T-helper 1 cell treated with Interleukin-12 subunit alpha and Interleukin-12 subunit beta and Interleukin-4 antibody, amounts not matched to agents 30 ng/mL and 1 ng/mL, for 36 hours (primary cell): Measurements from ENCODE around the gene RAB33A. TPM values are rescaled to one million over a fixed set of nuclear protein-coding genes. Genes with fewer than 3 reads are reported as not detected.

Experiments
- intact Hi-C: fragments of 100-400 bp; cut with micrococcal nuclease; formaldehyde crosslinking; loops from one replicate; pipeline ENCODE4 v1.15.1; 2024
- total RNA-seq: library from RNA; stranded (reverse); gene quantifications from 2 replicates; pipeline ENCODE4 v1.2.3, GENCODE V29; 2022

Gene RAB33A
- total RNA-seq: 24.7 and 26.4 TPM in 2 replicates

DNA sequence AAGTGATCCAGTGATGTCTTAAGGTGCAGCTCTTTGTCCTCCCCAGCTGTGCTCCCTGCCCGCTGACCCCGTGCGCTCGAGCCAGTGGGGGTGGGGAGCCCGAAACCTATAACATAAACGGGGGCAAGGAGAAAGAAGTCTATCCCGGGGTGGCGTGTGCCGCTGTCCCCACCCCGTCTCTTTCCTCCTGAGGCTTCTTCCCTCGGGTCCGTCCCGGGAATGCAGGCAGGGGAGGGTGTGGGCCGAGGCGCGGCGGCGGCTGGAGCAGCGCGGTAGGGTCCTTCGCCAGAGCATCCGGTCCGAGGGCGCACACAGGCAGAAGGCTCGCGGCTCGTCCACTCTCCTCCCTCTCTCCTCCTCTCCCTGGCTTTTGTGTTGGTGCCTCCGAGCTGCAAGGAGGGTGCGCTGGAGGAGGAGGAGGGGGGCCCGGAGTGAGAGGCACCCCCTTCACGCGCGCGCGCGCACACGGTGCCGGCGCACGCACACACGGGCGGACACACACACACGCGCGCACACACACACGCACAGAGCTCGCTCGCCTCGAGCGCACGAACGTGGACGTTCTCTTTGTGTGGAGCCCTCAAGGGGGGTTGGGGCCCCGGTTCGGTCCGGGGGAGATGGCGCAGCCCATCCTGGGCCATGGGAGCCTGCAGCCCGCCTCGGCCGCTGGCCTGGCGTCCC, at the start of gene RAB33A:
Gene RAB33A, plus strand, starts transcription at position 517 of the 681 bp plus-strand sequence. Its CDS starts 101 bp downstream, at position 618.
- intact Hi-C loops: loop anchor here (2.0 to 5.0 kb wide), 8 partner anchors 51 to 1641 kb away; partner anchors contain the start of genes ENOX2 and RBMX2

DNA sequence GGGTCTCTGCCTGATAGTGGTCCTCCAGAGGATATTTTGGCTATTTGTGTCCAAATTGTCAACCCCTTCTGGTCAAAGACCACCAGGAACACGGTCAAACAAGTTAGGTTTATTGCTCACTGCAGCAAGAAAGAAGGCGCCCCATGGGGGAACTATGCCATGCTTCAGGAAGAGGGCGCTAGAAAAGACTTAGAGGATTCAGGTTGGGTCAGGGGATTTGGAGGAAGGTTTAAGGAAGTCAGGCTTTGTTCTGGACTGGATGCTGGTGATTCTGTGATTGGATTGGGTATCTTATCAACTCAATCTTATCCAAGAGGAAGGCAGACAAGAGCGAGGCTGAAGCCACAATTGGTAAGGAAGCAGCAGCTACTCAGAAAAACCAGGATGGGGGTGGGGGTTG, 47.2 kb upstream of the RAB33A start:
- intact Hi-C loops: loop anchor here (5.0 kb wide), 2 partner anchors 68 to 282 kb away; partner anchors contain the start of gene ZDHHC9

DNA sequence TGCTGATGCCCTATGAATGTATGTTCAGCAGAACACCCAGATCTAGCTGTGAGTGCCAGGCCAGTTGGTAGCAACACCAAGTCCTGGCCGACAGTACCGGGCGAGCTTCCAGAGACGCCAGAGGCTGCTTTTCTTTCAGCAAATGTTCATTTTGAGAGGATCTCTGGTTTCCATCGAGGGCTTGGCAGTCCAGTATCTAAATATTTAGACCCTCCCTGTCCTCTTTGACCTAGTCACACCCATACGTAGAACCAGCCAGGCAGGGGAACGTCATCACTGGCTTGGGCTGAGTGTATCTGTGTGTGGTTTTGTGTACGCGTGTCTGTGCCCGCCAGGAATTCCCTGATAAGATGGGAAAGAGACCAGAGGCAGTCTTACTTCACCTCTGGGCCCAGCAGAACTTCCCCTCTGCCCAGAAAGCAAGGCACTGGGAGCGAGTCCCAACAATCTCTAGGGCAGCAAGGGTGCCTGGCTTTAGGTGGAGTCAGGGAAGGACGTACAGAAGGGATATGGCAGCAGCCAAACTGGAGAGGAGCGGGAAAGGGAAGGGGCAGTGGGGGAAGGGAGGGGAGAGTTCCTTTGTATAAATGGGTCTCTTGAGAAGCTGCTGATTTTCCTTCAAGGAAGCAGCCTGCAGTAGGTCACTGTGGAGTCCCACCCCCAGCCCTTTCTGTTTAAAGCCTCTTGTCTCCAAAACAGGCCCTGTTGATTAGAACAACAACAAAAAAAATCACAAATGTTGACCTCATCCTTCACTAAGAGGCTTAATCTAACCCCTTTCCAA, 46.5 kb upstream of the RAB33A start:
- intact Hi-C loops: no loop called here

DNA sequence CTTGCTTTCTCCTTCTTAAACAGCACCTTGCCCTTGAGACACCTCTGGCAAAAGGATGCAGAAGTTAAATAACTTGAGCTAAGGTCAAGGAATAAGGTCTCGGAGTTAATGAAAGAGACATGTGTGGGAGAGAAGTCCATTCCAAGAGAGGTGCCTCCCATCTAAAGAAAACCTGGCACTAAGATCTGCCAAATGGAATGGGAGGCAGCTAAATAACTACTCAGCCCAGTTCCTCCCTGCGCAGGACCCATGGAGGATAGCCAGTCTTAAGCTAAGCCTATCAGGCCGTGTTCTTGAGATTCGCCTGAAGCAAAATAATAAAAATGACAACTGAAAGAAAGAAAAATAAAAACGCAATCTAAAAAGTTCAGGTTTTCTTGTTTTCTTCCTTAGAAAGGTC, 40.8 kb upstream of the RAB33A start:
- intact Hi-C loops: no loop called here

DNA sequence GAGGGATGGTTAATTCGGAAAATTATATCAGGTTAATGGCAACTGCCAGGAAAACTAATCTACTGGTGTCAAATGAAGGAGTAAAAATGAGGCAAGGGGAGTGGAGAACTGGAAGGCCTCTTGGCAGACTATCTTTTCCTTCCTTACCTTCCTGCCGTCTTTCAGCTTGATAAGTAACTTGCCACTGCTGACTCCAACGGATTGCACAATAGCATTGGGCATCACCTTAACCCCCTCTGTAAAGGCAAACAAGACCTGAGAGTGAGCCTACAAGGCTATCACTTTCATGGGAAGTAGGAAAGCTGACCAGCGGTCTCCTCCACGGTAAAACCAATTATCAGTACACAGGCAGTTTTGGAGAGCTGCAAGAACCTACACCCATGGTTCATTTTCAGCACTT, 35.3 kb upstream of the RAB33A start:
- intact Hi-C loops: no loop called here

DNA sequence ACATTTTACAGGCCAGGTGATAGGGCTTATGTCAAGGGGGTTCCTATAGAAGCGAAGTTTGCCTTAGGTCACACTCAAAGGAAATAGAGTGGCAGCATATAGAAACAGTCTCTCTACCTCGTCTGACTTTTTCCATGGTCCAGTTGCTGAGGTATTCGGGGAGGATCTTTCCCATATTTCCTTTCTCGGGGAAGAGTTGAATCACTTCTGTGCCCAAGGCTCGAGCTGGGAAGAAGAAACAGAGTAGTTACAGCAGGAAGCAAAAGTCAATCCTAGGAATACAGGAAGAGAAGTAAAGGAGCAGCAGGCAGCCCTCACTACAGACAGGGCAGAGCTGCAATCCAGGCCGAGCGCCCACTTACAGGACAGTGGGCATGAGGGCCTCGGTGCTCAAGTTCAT, 34.8 kb upstream of the RAB33A start:
- intact Hi-C loops: no loop called here

DNA sequence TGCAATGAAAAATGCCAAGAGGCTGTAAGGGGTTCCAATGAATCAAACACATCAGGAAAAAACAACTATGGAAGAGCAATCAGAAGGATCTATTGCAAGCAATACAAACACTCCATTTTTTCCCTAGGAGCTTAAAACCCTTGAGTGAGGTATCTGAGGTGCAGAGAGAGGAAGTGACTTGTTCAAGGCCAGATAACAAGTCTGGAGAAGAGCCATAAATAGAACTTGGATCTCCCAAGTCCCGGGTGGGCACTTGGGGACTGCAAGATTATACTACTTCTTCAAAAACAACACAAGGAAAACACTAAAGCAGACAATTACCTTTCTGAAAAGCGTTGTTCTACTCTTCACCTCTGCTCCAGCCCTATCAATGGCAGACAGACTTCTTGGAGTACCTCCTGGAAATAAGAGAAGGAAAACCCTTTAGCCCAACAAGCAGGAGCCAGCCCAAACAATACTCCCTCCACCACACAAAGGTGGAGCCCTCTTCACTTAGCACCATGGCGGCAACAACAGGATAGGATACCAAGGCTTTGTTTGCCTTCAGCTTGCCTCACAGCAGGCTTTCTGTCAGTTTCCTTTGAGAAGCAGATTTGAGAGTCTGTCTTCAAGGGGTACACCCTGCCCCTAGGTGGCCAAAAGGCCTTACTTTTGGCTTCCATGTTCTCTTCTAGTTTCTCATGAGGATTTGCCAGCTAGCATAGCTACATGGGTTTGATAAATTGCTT, 32.1 kb upstream of the RAB33A start:
- intact Hi-C loops: no loop called here

DNA sequence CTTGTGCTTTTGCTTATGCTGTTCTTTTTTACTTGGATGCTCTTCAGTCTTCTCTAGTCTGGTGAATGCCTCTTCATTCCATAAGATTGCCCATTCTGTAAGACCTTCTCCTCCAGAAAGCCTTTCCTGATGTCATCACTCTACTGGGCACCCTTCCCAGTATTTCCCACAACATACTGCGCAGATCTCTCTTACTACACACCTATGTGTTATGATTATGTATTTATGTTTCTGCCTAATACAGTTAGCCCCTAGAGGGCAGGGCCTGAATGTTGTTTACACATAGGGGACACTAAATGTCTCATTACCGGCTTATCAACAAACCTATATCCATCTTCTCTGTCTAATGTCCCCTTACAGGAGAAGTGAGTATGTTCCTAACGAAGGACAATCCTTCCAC, 27.3 kb upstream of the RAB33A start:
- intact Hi-C loops: loop anchor here (1.0 kb wide), 1 partner anchor 48 kb away; no protein-coding TSS in a partner anchor

DNA sequence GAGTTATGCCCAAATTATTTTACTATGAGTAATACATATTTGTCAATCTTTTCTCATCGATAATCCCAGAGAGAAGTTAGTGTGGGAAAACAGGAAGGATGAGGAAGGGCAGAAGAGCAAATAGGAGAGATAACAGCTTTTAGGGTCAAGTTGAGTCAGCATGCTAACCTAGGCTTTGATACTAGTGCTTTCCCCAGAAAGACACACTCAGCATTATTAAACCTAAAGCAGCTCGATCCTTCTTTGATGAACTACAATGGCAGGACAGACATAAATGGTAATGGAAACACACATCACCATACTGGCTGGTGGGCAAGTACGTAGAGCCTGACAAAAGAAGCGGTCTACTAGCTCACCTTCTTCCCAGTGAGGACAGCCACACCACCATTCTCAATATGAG, 26.6 kb upstream of the RAB33A start:
- intact Hi-C loops: no loop called here

DNA sequence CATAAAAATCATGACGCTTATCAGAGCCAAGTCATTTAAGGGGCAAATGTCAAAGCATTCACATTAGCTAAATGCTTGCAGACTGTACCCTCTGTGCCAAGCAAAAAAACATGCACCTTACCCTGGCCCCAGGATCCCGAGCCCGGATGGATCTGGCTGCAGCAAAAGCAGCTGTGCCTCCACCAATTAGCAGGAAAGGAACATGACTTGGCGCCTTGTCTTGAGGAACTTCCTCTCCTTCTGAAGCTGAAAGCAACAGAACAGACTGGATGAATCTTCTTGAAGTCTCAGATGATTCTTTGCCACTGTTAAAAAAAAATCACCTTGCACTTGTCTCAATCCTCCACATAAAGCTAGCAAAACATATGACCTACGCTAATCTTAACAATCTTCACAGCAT, 24.1 kb upstream of the RAB33A start:
- intact Hi-C loops: no loop called here

DNA sequence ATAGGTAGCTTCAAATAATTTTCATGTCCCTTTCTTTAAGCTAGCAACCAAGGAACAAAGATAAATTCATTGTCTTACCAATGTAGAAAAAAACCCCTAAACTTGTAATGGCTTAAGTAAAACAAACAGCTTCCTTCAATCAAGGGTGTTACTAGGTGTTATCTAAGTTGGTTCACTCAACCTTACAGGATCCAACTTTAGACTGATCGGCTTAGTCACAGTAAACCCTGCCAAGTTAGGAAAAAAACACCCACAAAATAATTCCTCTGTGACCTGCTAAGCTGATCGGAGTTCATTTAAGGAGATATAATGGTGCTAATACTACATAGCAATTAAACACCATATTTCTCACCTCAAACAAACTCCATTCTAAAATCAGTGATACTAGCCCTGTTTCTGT, 16.2 kb upstream of the RAB33A start:
- intact Hi-C loops: no loop called here

DNA sequence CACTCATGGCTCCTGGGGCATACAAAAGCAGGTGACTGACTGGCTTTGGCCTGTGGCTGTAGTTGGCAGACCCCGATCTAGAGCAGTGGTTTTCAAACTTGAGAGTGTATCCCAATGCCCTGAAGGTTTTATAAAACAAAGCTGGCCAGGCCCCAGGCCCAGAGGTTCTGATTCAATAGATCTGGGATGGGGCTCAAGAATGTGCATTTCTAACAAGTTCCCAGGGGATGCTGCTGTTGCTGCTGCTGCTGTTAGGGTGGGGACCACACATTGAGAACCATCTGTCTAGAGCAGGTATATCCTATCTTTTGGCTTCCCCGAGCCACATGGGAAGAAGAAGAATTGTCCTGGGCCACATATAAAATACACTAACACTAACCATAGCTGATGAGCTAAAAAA, 13.5 kb upstream of the RAB33A start:
- intact Hi-C loops: no loop called here

DNA sequence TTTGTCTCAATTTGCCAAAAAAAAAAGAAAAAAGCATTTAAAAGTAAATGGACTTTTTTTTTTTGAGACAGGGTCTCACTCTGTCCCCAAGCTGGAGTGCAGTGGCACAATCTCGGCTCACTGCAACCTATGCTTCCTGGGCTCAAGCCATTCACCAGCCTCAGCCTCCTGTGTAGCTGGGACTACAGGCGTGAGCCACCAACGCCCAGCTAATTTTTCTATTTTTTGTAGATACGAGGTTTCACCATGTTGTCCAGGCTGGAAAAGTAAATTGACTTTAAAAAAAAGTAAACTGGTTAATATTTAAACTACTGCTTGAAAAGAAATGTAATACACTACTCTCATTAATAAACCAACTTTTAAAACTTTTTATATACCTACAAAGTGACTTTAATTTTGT, 12.0 kb upstream of the RAB33A start:
- intact Hi-C loops: no loop called here

DNA sequence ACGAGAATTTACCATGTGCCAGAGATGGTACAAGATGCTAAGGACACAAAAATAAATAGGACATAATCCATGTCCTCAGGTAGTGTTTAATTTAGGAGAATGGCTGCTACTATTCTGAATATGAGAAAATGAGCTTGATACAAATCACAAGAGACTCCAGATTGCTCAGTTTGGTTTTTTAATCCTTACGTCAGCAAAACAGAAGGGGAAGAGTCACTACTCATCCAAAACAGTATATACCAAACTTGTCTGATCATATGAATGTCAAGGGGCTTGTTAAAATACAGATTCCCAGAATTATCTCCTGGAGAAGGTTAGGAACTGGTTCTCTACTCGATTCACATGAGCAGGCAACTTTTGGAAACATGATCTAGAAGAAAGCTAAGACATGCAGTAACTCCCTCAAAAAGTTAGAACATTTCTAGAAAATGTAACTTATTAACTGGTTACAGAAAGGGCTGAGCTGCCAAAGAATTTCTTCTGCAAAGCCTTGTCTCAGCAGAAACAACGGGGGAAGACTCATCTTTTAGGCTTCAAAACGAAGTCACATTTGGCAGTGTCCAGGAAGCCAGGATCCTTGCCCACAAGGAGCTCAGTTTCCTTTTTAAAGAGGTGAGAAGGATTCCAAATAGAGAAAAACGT, 9.5 kb upstream of the RAB33A start:
- intact Hi-C loops: no loop called here

DNA sequence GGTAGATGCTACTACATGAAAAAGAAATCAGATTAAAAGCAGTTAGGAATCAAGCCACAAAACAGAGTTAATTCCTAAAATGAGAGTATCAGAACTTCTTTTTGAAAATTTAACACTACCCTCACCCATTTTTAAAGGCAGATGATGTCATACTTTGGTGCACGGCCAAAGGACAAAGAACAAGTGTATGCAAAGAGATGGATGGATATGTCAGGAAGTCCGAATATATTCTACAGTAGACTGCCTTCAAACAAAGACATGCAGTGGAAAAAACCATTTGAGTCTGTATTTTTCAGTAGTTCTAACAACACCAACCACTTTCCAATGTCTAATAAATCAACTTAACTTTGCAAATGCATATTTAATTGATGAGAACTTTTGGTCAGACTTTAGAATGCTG, 8.4 kb upstream of the RAB33A start:
- intact Hi-C loops: no loop called here

DNA sequence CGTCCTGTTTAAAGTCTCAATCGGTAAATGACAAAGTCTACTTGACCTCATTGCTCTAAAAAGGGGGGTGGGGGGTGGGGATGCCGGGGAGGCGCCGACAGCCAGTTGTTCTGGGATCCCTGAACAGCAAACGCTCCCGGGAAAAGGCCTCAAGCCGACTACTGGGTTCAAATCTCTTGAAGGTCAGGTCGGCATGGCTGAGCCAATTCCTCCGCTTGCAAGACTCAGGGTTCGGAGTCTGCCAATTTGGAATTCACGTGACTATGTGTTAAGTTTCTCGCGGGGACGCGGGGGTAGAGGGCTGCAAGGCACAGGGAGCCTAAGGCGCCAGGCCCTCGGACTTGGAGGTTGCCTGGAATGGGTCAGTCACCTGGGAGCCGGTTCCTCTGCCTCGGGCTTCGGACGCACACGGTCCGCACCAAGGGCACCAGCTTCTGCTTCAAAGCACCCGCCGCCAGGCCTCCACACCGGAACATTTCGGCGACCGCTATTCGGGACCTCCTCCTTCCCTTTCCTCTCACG, 6.5 kb upstream of the RAB33A start:
- intact Hi-C loops: loop anchor here (1.0 to 5.0 kb wide), 6 partner anchors 8 to 258 kb away; partner anchors contain the start of genes SLC25A14, UTP14A and ZNF280C

DNA sequence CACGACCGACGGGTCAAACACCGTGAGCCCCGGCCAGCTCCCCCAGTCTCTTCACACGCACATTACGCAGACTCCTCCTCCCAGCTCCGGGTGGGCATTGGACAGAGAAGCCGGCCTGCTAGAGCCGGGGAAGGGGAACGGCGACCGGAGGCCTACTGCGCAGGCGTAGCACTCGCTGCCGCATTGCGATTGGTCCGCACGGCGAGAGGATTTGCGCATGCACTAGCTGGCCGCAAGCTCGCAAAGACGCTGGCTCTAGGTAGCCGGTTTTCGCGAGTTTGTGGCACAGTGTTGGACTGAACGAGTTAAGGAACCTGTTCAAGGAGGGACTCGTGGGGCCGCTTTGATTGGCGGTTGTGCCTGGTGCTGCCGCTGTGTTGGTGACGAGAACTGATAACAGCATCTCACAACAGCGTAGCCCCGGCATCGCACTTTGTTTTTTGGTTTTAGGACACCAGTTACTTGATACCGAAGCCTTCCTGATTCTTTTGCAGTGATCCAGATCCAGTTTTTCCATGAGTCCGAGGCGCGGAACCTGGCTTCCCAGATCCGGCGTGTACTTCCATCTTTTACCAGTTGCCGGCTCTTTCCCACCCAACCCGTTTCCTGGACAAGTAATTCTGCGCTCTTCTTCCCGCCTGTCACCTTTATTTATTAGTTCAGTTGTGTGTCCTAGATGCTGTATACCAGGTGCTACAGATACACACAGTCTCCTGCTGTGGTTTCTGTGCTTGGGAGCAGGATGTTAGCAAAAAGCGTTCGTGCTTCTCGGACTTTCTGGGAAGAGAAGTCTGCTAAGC, 5.9 kb upstream of the RAB33A start, which contains the start of gene AIFM1:
Gene AIFM1, minus strand, starts transcription at position 139 of the 800 bp plus-strand sequence. CDS start 185 bp downstream, outside the sequence.
- intact Hi-C loops: loop anchor here (1.0 to 5.0 kb wide), 9 partner anchors 7 to 259 kb away; partner anchors contain the start of genes SLC25A14, UTP14A and ZNF280C

DNA sequence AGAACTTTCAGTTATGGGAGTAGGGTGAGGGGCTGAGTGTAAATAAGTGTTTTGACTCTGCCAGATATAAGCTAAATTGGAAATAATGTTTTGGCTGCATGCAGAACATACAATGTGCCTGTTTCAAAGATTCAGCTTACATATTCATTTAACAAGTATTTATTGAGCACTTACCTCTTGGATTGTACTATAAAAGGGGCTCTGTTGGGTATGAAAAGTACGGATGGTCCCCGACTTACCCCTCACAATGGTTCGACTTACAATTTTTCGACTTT, 5.3 kb upstream of the RAB33A start:
- intact Hi-C loops: loop anchor here (1.0 to 5.0 kb wide), 4 partner anchors 16 to 171 kb away; partner anchors contain the start of gene SLC25A14

DNA sequence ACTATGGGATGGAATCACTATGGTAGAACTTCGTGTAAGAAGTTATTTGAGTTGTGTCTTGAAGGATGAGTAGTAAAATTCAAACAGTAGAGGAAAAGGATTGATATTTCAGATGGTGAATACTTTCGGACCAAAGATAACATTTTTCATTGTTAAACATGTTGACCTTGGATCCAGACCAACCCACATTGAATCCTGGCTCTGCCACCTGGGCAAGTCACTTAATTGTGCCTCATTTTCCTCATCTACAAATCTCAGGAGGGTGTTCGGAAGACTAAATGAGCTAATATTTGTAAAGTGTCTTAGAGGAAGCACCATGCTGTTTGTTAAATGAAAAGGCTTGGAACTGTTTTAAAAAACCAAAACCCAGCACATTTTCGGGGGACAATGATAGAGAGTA, 4.7 kb upstream of the RAB33A start:
- intact Hi-C loops: loop anchor here (2.0 to 5.0 kb wide), 2 partner anchors 16 to 170 kb away; partner anchors contain the start of gene SLC25A14
